CD4-positive, CD25-positive, alpha-beta regulatory T cell (primary cell): ENCODE measurements around the gene NTN1. TPM values are rescaled to one million over a fixed set of nuclear protein-coding genes. Genes with fewer than 3 reads are reported as not detected.

ENCODE experiments used
- ATAC-seq, 2 donors: fragments of 150-1000 bp; cut with Tn5 transposase; one replicate each; pipeline ENCODE4 v1.10.0; 2021; ENCODE audit warnings: low read depth in 2 of 2, moderate number of reproducible peaks in 2 of 2, moderate library complexity in 1 of 2
- DNase-seq, 3 donors: peaks; one replicate each; pipeline versions ENCODE4 v3.0.0 to v3.0.0-alpha.2; 2012 to 2022; ENCODE audit warnings: mixed read lengths in 1 of 3
- H3K27ac ChIP-seq: one replicate; pipeline ENCODE4 v1.7.0; 2013; ENCODE audit warnings: mild to moderate bottlenecking, low read length; ENCODE audit not compliant: insufficient read depth, poor library complexity, severe bottlenecking
- H3K27me3 ChIP-seq: one replicate; pipeline ENCODE4 v1.7.0; 2013; ENCODE audit warnings: low read length; ENCODE audit not compliant: control insufficient read depth, insufficient read depth
- H3K36me3 ChIP-seq: one replicate; pipeline ENCODE4 v1.7.0; 2013; ENCODE audit warnings: mild to moderate bottlenecking, low read length, moderate library complexity; ENCODE audit not compliant: control insufficient read depth, insufficient read depth
- H3K4me1 ChIP-seq: 2 replicates; pipeline ENCODE4 v1.7.0; 2013; ENCODE audit warnings: mild to moderate bottlenecking, low read length; ENCODE audit not compliant: insufficient read depth, control insufficient read depth, poor library complexity, severe bottlenecking
- H3K4me3 ChIP-seq: one replicate; pipeline ENCODE4 v1.7.0; 2013; ENCODE audit warnings: low read depth, mild to moderate bottlenecking, low read length, moderate library complexity
- H3K9me3 ChIP-seq, 2 experiments: 1 replicate in 1 of 2; 2 replicates in 1 of 2; pipeline ENCODE4 v1.7.0; 2013; ENCODE audit warnings: low read length in 2 of 2, mild to moderate bottlenecking in 1 of 2, moderate library complexity in 1 of 2; ENCODE audit not compliant: control insufficient read depth in 2 of 2
- H3K27ac Mint-ChIP-seq, 3 donors: one replicate each; pipeline ENCODE4 v1.8.0; 2020 to 2022; ENCODE audit warnings: mild to moderate bottlenecking in 3 of 3, mixed read lengths in 3 of 3, moderate library complexity in 2 of 3
- H3K27me3 Mint-ChIP-seq: one replicate; pipeline ENCODE4 v1.8.0; 2022; ENCODE audit warnings: mild to moderate bottlenecking, mixed read lengths
- H3K36me3 Mint-ChIP-seq: one replicate; pipeline ENCODE4 v1.8.0; 2020; ENCODE audit warnings: mixed read lengths
- H3K4me1 Mint-ChIP-seq, 4 donors: one replicate each; pipeline ENCODE4 v1.8.0; 2020 to 2022; ENCODE audit warnings: mixed read lengths in 4 of 4, mild to moderate bottlenecking in 1 of 4
- H3K4me3 Mint-ChIP-seq, 4 donors: one replicate each; pipeline ENCODE4 v1.8.0; 2020 to 2022; ENCODE audit warnings: mild to moderate bottlenecking in 4 of 4, mixed read lengths in 4 of 4, moderate library complexity in 3 of 4
- H3K9me3 Mint-ChIP-seq, 7 donors: one replicate each; pipeline ENCODE4 v1.8.0; 2020 to 2022; ENCODE audit warnings: mixed read lengths in 7 of 7, mild to moderate bottlenecking in 3 of 7, moderate library complexity in 2 of 7
- polyA plus RNA-seq, 4 donors: library from polyadenylated mRNA; unstranded; fragments of 300-500 nt; fragmentation: Illumina TruSeq; gene quantifications; one replicate each; pipeline ENCODE4 v1.2.3, GENCODE V29; 2021
- total RNA-seq: library from RNA; stranded (reverse); gene quantifications from one replicate; pipeline ENCODE4 v1.2.3, GENCODE V29; 2022

NTN1 gene
- total and polyA plus RNA-seq, 5 donors from 2014 or later = 0.03 TPM; not detected in 4

- Mint-ChIP-seq H3K4me1 (peaks cover 0 to 2% (median 0%) of the 10 kb centered on the region in 4 donors), H3K36me3 (no peaks in the 10 kb centered on the region), H3K27ac (no peak overlapping the region), H3K4me3 (no peak overlapping the region), H3K27me3 (peaks cover 6% of the 10 kb centered on the region), H3K9me3 (peaks cover 0 to 6% (median 2%) of the 10 kb centered on the region in 7 donors)
- no peaks in the 10 kb centered on the region for H3K36me3 ChIP-seq
- H3K27ac ChIP-seq = no peak overlapping the region
- ATAC-seq (no peak), DNase-seq (no peak)
- no peak overlapping the region for H3K4me3 ChIP-seq
- no peaks in the 10 kb centered on the region for H3K4me1 ChIP-seq
- no peaks in the 10 kb centered on the region for H3K9me3 ChIP-seq
- no peaks in the 10 kb centered on the region for H3K27me3 ChIP-seq
Observed at GRCh38 chr17:9120471-9120870, 99.2 kb downstream of the NTN1 start.

DNA sequence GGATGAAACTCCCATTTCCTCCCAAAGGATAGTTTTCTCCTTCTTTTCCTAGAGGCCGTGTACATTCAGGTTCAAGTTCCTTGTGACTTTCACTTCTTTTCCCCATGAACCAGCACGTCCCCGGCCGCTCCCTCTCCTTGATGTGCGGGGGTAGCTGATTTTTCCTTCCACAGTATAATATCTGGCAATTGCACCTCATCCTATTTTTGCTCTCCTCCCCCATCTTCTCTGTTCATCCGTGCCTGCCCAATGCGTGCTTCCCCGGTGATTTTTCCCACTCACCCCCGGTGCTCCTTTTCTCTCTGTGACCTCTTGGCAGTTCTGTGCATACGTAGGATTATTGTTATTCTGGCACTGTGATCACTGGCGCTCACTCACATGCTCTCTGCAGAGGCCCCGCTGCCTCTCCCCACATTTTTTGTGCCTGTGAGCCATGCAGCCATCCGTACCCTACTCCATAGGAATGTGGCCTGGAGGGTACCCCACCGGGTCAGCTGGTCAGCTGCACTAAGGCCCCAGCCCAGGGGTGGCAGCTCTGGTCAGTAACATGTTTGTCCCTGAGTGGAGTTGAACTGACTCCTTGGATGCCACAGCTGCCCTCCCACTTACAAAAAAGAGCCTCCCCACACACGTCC is 100.0 kb downstream of the NTN1 start:
- Mint-ChIP-seq H3K36me3 (no peaks in the 10 kb centered on the region), H3K9me3 (peaks cover 0 to 6% (median 2%) of the 10 kb centered on the region in 7 donors), H3K27me3 (peaks cover 2% of the 10 kb centered on the region), H3K4me3 (no peak overlapping the region), H3K4me1 (peaks cover 0 to under 1% (median 0%) of the 10 kb centered on the region in 4 donors), H3K27ac (peak overlapping the region in 1 of 3 donors; percentile 72)
- DNase-seq = no peak
- Histone ChIP-seq H3K36me3 (no peaks in the 10 kb centered on the region), H3K27me3 (no peaks in the 10 kb centered on the region), H3K27ac (no peak overlapping the region), H3K9me3 (no peaks in the 10 kb centered on the region), H3K4me3 (no peak overlapping the region), H3K4me1 (no peaks in the 10 kb centered on the region)
- ATAC-seq = no peak

DNA sequence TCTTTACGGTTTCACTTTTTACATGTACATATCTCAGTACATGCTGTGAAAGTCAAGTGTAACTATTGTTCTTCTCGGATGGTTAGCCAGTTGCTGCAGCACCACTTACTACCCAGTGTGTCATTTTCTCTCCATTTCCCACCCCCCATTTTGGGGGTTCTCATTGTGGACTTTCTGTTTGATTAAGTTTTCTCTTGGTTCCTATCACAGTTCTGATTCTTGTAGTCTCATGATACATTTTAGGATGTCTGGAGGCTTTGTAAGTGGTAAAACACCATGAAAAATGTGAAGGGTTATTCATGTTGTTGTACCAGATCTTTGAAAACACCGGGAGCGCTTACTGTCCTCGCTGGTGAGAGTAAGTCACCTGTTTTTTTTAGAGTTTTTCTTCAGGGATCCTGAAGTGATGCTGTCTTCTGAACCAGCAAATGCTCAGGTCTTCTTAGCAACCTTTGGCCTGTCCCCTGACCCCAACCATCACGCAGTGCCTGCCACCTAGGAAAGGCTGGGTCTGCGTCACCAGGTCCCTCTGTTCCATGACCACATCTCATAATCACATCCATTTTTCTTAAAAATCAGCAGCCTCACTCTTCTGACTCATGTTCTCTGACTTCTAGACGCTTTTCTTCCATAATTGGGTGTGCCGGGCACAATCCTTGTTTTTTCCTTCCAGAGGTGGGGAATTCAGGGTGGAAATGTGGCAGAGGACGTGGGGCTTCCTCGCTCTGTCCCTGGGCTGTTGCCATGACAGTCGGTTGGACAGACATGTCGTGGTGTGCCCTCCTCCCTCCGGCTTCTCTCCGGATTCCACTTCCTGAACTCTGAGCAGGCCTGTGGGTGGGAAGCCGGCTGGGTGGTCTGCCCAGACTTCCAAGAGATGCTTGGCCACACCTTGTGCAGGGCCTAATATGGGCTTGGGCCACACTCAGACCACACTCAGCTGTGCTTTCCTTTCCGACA is 102.6 kb downstream of the NTN1 start:
- Histone ChIP-seq H3K27me3 (no peaks in the 10 kb centered on the region), H3K4me1 (no peaks in the 10 kb centered on the region), H3K27ac (no peak overlapping the region), H3K4me3 (no peak overlapping the region), H3K36me3 (no peaks in the 10 kb centered on the region), H3K9me3 (no peaks in the 10 kb centered on the region)
- H3K9me3 Mint-ChIP-seq = peaks cover 0 to 6% (median 0%) of the 10 kb centered on the region in 7 donors
- DNase-seq = no peak
- no peaks in the 10 kb centered on the region for H3K36me3 Mint-ChIP-seq
- no peak overlapping the region for H3K4me3 Mint-ChIP-seq
- no peak overlapping the region for H3K27ac Mint-ChIP-seq
- no peaks in the 10 kb centered on the region for H3K4me1 Mint-ChIP-seq
- no peaks in the 10 kb centered on the region for H3K27me3 Mint-ChIP-seq
- ATAC-seq = no peak

- peaks cover 0 to 6% (median 0%) of the 10 kb centered on the region in 7 donors for H3K9me3 Mint-ChIP-seq
- H3K36me3 ChIP-seq = no peaks in the 10 kb centered on the region
- ATAC-seq = no peak
- H3K27me3 Mint-ChIP-seq = no peaks in the 10 kb centered on the region
- no peaks in the 10 kb centered on the region for H3K9me3 ChIP-seq
- H3K27ac ChIP-seq = no peak overlapping the region
- no peak for DNase-seq
- H3K36me3 Mint-ChIP-seq = no peaks in the 10 kb centered on the region
- no peak overlapping the region for H3K27ac Mint-ChIP-seq
- H3K4me3 Mint-ChIP-seq = no peak overlapping the region
- no peak overlapping the region for H3K4me3 ChIP-seq
- no peaks in the 10 kb centered on the region for H3K27me3 ChIP-seq
- H3K4me1 ChIP-seq = no peaks in the 10 kb centered on the region
- H3K4me1 Mint-ChIP-seq = no peaks in the 10 kb centered on the region
Observed at GRCh38 chr17:9124554-9124935, 103.2 kb downstream of the NTN1 start.

DNA sequence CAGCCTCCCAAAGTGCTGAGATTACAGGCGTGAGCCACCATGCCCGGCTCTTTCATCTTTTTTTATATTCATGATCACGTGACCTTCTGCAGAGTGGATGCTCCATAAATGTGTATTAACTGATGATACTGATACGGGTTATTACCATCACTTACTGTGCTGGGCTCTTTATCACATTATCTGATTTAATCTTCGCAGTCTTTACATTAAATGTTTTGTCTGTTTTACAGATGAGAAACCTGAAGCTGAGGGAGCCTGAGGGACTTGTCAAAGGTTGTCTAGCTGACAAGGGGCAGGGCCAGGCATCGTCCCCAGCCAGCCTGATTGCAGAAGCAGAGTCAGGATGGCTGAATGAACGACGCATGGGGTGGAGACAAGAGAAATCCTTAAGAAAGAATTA is 104.4 kb downstream of the NTN1 start:
- H3K27ac ChIP-seq = no peak overlapping the region
- Mint-ChIP-seq H3K4me1 (no peaks in the 10 kb centered on the region), H3K36me3 (no peaks in the 10 kb centered on the region), H3K4me3 (no peak overlapping the region), H3K27me3 (no peaks in the 10 kb centered on the region), H3K9me3 (peaks cover 0 to 5% (median 0%) of the 10 kb centered on the region in 7 donors), H3K27ac (no peak overlapping the region)
- no peaks in the 10 kb centered on the region for H3K27me3 ChIP-seq
- no peak for ATAC-seq
- DNase-seq = no peak
- H3K36me3 ChIP-seq = no peaks in the 10 kb centered on the region
- no peak overlapping the region for H3K4me3 ChIP-seq
- H3K4me1 ChIP-seq = no peaks in the 10 kb centered on the region
- no peaks in the 10 kb centered on the region for H3K9me3 ChIP-seq

DNA sequence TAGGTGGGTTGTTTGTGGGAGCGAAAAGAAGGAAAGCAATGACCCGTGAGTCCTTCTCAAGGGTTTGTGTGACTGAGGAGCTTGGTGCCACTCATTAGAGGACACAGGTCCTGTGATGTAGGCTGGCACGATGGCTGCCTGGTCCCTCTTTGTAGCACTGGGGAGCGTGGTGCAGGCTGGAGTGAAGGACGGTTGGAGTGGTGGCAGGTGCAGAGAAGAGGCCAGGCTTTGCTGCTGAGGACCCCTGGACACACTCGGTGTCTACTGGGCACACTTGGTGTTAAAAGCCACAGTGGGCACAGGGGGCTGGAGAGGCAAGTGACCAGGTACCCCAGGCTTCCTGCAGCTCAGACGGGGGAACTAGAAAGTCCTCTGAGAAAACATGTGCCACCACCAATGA is 106.0 kb downstream of the NTN1 start:
- Histone ChIP-seq H3K9me3 (no peaks in the 10 kb centered on the region), H3K27me3 (no peaks in the 10 kb centered on the region), H3K36me3 (no peaks in the 10 kb centered on the region), H3K4me1 (no peaks in the 10 kb centered on the region), H3K4me3 (no peak overlapping the region), H3K27ac (no peak overlapping the region)
- no peaks in the 10 kb centered on the region for H3K4me1 Mint-ChIP-seq
- H3K4me3 Mint-ChIP-seq = no peak overlapping the region
- DNase-seq = no peak
- no peaks in the 10 kb centered on the region for H3K27me3 Mint-ChIP-seq
- H3K9me3 Mint-ChIP-seq = peaks cover 0 to 3% (median 0%) of the 10 kb centered on the region in 7 donors
- H3K36me3 Mint-ChIP-seq = no peaks in the 10 kb centered on the region
- ATAC-seq = no peak
- H3K27ac Mint-ChIP-seq = no peak overlapping the region

DNA sequence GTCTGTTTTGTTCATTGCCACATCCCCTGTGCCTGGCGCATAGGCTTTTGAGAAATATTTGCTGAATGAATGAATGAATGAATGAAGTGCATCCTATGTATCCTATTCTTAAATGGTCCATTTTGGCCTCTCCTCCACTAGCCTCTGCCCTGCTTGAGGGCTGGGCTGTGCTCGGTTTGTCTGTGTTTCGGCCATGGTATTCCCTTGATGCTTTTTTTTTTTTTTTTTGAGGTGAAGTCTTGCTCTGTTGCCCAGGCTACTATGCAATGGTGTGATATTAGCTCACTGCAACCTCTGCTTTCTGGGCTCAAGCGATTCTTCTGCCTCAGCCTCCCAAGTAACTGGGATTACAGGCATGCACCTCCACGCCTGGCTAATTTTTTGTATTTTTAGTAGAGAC is 110.1 kb downstream of the NTN1 start:
- H3K4me1 ChIP-seq = no peaks in the 10 kb centered on the region
- H3K36me3 ChIP-seq = no peaks in the 10 kb centered on the region
- Mint-ChIP-seq H3K36me3 (no peaks in the 10 kb centered on the region), H3K9me3 (no peaks in the 10 kb centered on the region), H3K27me3 (no peaks in the 10 kb centered on the region), H3K4me3 (no peak overlapping the region), H3K4me1 (no peaks in the 10 kb centered on the region), H3K27ac (no peak overlapping the region)
- no peak overlapping the region for H3K4me3 ChIP-seq
- H3K27me3 ChIP-seq = no peaks in the 10 kb centered on the region
- H3K9me3 ChIP-seq = no peaks in the 10 kb centered on the region
- no peak for ATAC-seq
- H3K27ac ChIP-seq = no peak overlapping the region
- DNase-seq = no peak
